ENCODE data around the gene BCL2L13.

Gene BCL2L13

GRCh38 chr22:17742527-17742902 lies 104.0 kb downstream of the BCL2L13 start:
- no peak overlapping the region for H3K4me3 ChIP-seq (replicated peaks; ENCODE audit: low read depth, low read length)
- TF ChIP-seq, protein P1, sequence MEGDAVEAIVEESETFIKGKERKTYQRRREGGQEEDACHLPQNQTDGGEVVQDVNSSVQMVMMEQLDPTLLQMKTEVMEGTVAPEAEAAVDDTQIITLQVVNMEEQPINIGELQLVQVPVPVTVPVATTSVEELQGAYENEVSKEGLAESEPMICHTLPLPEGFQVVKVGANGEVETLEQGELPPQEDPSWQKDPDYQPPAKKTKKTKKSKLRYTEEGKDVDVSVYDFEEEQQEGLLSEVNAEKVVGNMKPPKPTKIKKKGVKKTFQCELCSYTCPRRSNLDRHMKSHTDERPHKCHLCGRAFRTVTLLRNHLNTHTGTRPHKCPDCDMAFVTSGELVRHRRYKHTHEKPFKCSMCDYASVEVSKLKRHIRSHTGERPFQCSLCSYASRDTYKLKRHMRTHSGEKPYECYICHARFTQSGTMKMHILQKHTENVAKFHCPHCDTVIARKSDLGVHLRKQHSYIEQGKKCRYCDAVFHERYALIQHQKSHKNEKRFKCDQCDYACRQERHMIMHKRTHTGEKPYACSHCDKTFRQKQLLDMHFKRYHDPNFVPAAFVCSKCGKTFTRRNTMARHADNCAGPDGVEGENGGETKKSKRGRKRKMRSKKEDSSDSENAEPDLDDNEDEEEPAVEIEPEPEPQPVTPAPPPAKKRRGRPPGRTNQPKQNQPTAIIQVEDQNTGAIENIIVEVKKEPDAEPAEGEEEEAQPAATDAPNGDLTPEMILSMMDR (IDR thresholded peaks at IDR 0.05; ENCODE audit: low read depth, low read length, missing control alignments) = peak; percentile 82
- DNase-seq (ENCODE audit: extremely low read depth, low read depth) = peak; percentile 51

DNA sequence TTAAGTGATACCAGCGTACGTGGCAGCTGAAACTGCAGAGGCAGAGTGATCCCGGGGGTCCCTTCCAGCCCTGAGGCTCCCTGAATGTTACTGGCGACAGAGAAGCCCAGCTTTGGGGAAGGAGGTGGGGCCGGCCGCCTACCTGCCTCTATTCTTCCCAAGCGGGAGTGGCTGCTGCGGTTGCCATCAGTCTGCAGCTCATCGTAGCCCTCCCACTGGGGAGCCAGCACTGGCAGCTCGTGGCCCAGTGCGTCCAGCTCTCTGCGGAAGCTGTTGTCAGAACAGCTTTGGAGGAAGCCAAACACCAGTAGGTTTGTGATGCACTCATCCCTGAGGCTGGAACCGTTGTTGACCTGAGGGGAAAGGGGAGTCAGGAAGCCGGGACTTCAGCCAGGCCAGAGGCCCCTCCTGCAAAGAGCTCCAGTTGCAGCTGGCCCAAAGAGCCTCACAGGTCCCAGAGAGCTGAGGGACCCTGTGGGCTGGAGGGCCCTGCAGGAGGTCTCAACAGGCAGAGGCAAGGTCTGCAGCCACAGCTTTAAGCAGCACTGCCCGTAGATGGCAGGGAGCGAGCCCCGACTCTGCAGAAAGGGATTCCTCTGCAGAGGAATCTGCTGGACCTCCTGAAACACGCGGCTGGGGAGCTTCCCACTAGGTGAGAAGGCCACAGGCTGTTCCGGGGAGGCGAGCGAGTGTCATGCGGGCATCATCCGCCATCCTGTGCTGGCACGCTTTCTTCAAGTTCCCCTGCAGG lies 105.3 kb downstream of the BCL2L13 start:
- TF ChIP-seq, protein P1 (IDR thresholded peaks at IDR 0.05; ENCODE audit: low read depth, low read length, missing control alignments) = no peak
- H3K4me3 ChIP-seq (replicated peaks; ENCODE audit: low read depth, low read length) = no peak overlapping the region
- no peak for DNase-seq (ENCODE audit: extremely low read depth, low read depth)

DNA sequence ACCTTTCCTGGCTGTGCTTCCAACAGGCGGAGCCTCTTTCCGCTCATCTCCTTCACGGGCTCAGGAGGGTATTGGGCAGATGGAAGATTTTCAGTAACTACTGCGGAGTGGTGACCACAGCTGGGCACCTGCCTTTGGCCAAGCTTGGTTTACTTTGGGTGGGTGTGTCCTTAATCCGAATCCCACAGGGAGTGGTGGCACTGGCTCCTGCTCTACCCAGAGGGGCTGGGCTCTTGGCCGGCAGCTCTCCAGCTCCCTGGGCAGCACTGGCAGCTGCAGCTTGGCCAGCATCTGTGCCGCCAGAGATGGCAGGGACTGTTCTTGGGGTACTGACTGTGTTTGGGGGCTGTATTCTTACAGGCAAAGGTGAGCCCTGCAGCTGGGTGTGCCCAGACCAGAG lies 105.9 kb downstream of the BCL2L13 start:
- TF ChIP-seq, protein P1 (IDR thresholded peaks at IDR 0.05; ENCODE audit: low read depth, low read length, missing control alignments) = no peak
- DNase-seq (ENCODE audit: extremely low read depth, low read depth) = no peak
- no peak overlapping the region for H3K4me3 ChIP-seq (replicated peaks; ENCODE audit: low read depth, low read length)

- no peak for DNase-seq (ENCODE audit: extremely low read depth, low read depth)
- TF ChIP-seq, protein P1 (IDR thresholded peaks at IDR 0.05; ENCODE audit: low read depth, low read length, missing control alignments) = no peak
- H3K4me3 ChIP-seq (replicated peaks; ENCODE audit: low read depth, low read length) = no peak overlapping the region
Observed at GRCh38 chr22:17746916-17747315, 108.4 kb downstream of the BCL2L13 start.

- TF ChIP-seq, protein P1 (IDR thresholded peaks at IDR 0.05; ENCODE audit: low read depth, low read length, missing control alignments) = no peak
- DNase-seq (ENCODE audit: extremely low read depth, low read depth) = no peak
- H3K4me3 ChIP-seq (replicated peaks; ENCODE audit: low read depth, low read length) = no peak overlapping the region
Observed at GRCh38 chr22:17748555-17749353, 110.2 kb downstream of the BCL2L13 start.

- no peak overlapping the region for H3K4me3 ChIP-seq (replicated peaks; ENCODE audit: low read depth, low read length)
- DNase-seq (ENCODE audit: extremely low read depth, low read depth) = no peak
- TF ChIP-seq, protein P1 (IDR thresholded peaks at IDR 0.05; ENCODE audit: low read depth, low read length, missing control alignments) = no peak
Observed at GRCh38 chr22:17749605-17750395, 111.2 kb downstream of the BCL2L13 start.
